ENCODE results near the gene STK16.
A peak's percentile ranks its signal among the peaks of the same experiment; 100 is the strongest.
"Not testable (repeated sequence)": the region's sequence is repeated elsewhere in the genome, so short reads cannot be mapped to it uniquely, and the experiment has no call there.

STK16 gene

GRCh38 chr2:219246559-219246958 is 1.3 kb downstream of the STK16 start:
- no peak for DNase-seq

- peak; percentile 79 for DNase-seq
Measured at GRCh38 chr2:219247678-219248642, 2.7 kb downstream of the STK16 start.

DNA sequence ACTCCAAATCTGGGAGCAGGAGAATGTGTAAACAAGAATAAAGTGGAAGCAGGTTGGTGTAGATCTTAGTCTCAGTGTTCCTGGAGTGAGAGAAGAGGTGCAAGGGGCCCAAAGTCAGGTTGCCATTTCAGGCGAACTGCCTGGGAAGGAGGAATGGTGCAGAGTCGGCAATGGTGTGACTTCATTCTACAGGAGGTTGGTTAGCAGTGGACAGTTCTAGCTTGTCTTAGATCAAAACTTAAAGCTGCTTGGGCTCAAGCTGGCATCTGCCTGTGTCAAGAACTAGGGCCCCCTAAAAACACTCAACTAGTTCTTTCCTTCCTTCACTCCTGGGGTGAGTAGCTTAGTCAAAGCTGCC is 3.5 kb downstream of the STK16 start:
- no peak for DNase-seq

DNA sequence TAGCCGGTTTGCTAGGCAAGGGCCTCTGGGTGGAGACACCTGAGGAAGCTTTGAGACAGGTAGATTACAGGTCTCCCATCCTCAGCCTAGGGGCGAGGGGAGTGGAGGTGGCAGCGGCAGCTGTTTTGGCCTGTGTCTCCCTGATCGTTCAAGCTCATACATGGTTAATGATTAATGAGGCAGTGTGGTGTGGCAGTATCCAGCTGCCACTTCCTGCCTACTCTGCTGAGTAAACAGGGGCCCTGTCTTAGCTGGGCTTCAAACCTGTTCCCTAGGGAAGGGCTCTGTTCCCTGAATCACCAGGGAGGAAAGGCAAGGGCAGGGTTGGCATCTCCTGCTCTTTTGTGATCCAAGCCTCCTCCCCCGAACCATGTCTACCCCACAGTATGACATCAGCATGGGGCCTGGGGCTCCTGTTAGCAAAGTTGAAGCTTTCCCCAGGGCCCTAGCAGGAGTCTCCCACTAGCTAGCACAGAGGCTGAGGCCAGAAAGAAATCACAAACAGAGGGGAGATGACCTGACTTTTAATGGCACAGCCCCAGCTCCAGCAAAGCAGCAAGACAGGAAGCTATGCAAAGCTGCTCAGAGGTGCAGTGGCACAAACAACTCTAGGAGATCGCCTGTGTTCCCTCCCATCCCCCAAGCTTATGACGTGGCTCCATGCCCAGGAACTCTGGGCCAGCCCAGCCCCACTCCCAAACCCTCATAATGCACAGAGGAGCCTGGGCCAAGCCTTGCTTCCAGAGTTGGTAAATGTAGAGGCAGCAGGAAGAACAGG is 4.1 kb downstream of the STK16 start:
- DNase-seq = peak; percentile 86

DNA sequence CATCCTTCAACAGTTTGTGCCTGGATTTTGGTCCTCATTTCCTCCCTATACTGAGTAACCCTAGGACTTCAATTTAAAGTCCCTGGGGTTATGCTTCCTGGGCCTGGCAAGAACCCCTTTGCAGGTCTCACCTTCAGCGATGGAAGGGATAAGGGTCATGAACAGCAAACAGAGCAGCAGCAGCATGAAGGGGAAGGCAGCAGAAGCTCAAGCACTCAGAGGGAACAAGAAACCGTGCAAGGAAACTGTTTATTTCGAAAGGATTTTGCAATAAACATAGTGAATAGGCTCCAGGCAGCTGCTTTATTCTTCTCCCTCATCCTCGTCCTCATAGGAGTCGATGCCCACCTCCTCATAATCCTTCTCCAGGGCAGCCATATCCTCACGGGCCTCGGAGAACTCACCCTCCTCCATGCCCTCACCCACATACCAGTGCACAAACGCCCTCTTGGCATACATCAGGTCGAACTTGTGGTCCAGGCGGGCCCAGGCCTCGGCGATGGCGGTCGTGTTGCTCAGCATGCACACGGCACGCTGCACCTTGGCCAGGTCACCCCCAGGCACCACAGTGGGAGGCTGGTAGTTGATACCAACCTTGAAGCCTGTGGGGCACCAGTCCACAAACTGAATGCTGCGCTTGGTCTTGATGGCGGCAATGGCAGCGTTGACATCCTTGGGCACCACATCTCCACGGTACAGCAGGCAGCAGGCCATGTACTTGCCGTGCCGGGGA is 4.9 kb downstream of the STK16 start:
- DNase-seq = peak; percentile 19

- DNase-seq = no peak
Measured at GRCh38 chr2:219251656-219252055, 6.4 kb downstream of the STK16 start.

DNA sequence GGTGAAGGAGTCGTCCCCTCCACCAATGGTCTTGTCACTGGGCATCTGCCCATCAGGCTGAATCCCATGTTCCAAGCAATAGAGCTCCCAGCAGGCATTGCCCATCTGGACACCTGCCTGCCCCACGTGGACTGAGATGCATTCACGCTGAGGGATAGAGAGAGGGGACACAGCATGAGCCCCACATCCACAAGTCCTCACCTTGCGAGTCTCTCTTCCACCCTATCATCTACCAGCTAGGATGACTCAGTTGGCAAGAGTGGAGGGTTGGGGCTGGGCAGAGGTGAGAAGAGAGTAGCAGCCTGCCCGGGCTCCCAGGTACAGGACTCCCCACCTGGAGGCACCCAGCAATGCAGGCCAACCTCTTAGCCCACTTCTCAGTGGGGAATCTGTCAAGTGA is 6.8 kb downstream of the STK16 start:
- peak; percentile 63 for DNase-seq

DNA sequence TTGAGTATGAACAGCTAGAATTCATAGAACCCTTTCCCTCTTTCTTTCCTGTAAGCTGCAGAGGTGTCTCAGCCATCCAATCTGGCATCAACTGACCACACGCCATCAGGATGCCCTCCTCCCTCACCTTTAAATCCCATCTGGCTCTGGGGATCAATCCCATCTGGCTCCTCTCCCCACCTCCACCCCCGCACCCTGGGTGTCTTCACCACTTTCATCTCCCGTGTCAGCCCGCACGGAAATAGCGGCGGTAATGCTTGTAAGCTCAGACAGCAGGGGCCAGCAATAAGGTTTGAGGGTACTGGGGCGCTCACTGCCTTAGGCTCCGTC is 7.3 kb downstream of the STK16 start:
- peak; percentile 52 for DNase-seq

DNA sequence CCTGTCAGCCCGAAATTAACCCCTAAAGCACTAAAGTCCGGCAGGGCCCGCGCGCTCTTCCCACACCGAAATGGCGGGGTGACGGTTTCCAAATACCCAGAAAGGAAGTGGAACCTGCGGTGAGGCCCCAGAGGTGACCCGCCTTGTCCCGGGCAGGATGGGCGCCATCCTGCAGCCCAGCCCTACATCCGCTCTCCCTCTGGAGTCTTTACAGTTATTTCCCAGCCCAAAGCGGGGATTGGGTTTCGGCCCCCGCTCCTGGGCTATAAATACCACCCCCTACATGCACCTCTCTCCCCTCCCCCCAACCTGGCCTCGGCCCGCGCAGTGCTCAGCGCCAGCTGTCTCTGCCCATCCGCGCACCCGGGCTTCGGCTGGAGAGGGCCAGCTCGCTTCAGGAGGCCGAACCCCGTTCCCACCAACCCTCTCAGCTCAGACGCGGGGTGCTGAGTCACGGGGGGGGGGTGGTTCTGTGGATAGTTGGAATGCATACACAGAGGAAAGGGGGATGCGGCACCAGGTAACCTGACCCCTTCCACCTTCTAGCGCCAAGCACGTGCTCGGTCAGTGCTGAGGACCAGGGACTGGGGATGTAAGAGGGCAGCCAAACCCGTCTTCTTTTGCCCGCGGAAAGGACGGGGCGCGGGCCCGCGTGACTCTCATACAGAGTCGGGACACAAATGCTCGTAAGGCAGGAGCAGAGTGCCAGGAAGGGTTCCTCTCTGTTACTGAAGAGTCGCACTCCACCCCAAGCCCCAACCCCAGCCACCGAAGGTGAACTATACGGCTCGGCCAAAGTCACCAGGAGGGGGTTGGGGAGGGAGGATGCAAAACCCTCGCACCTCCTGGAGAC is 7.8 kb downstream of the STK16 start, which contains the start of gene TUBA4B:
TSS of gene TUBA4B (plus strand) at position 344 of the 853 bp plus-strand sequence. CDS start at position 509, 165 bp downstream.
- peak; percentile 55 for DNase-seq

DNA sequence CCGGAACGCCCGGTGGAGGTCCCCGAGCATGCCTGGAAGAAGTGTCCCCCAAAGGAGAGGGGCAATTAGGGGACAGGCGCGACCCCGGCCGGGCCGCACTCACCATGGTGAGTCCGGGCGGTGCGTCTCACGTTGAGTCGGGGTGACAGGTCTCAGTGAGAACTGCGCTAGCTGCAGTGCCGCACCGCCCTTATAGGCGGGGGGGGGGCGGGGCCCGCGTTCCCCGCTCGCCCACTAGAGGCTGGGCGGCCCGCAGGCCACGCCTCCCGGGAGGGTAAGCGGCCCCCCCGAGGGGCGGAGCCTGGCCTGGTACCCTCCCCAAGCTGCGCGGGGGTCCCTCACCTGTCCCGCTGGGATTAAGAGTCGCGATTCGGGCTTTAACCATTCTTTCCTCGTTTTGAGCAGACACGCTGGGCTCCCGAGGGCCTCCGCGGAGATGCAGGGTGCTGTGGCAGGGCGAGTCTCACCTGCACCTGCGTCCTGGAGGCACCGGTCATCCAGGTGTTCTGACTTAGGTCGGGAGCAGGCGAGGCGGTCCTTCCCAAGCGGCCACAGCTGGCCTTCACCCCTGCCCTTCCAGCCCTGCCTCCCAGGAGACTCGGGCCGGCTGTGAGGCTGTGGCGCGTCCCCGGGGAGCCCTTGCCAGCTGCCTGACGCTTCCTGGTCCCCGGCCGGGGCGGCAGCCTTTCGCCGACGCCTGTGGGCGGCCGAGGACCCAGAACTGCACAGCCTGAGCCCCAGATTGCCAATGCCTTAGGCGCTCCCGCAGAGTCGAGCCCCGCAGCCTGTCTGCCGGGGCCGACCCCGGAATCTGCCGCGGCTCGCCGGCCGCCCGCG is 8.7 kb downstream of the STK16 start, which contains the start of gene TUBA4A:
TSS of gene TUBA4A (minus strand) at position 166 of the 837 bp plus-strand sequence. CDS start at position 106, 60 bp downstream.
- peak; percentile 96 for DNase-seq

- DNase-seq = peak; percentile 39
Measured at GRCh38 chr2:219254590-219255201, 9.4 kb downstream of the STK16 start.

DNA sequence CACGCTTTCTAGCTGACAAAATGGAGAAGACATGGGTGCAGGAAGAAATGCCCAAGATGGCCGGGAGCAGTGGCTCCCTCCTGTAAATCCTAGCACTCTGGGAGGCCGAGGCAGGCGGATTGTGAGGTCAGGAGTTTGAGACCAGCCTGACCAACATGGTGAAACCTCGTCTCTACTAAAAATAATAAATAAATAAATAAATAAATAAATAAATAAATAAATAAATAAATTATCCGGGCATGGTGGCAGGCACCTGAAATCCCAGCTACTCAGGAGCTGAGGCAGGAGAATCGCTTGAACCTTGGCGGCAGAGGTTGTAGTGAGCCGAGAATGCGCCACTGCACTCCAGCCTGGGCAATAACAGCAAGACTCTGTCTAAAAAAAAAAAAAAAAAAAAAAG is 13.7 kb downstream of the STK16 start:
- DNase-seq = not testable (repeated sequence)

DNA sequence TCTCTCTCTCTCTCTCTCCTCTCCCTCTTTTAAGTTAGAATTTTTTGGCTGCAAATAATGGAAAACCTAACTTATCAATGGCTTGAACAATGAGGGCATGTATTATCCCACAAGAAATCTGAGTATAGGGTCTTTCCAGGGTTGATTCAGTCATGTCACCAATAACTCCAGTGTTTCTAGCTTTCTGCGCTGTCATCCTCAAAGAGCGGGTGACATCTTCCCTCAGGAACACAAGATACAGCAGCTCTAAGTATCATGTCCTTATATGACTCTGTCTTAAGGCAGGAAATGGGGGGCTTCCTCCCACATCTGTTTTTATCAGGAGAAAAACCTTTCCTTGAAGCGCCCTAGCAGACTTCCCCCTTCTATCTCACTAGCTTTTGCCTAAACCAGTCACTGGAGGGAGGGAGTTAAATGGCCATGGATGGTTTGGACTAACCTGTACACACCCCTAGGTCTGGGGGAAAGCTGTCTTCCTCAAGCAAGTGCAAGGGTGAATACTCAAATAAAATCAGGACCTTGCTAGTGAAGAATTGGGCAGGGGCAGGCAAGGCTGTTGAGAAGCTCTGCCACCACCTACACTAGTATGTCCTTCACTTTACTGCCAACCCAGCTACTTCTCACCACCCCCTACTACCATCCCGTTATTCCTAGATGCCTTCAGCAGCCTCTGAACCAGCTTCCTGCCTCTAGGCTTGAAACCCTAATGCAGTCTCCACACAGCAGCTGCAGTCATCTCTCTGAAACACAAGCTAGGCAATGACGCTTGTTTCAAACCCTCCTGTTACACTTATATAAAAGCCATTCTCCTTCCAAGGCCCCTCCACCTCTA is 16.0 kb downstream of the STK16 start:
- no peak for DNase-seq

DNA sequence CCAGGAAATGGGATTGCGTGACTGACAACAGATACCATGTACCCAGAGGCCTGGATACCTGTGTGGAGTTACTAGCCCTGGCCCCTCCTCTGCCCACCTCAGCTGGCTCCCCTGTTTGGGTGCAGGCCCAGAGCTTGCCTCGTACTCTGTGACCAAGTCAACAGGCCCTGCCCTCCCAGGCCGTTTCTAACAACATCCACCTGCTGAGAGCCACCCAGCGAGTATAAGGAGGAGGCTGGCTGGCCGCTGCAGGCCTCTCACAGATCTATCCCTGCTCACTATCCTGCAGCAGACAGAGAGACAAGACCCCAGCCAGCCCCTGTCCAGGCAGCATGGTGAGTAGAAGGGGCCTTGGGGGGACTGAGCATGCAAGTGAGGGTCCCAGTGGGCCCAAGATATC is 21.0 kb downstream of the STK16 start:
- DNase-seq = no peak

DNA sequence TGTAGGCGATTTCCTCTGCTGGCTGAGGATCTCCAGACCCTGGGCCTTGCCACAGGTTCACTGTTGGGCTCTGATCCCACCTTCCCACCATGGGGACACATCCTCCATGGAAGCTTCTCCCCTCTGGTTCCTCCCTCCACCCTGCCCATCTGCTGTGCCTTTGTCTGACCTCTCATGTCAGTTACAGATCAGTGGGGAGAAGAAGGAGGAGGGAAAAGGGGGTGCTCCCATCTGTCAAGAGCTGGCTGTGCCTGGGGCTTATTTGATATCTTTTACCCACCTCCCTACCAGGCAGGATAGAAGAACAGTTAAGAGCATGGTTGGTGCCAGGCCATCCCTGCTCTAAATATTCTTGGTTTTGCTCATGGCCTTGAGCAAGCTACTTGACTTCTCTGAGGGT is 21.6 kb downstream of the STK16 start:
- DNase-seq = no peak

GRCh38 chr2:219268294-219268693 is 23.0 kb downstream of the STK16 start:
- DNase-seq = no peak

DNA sequence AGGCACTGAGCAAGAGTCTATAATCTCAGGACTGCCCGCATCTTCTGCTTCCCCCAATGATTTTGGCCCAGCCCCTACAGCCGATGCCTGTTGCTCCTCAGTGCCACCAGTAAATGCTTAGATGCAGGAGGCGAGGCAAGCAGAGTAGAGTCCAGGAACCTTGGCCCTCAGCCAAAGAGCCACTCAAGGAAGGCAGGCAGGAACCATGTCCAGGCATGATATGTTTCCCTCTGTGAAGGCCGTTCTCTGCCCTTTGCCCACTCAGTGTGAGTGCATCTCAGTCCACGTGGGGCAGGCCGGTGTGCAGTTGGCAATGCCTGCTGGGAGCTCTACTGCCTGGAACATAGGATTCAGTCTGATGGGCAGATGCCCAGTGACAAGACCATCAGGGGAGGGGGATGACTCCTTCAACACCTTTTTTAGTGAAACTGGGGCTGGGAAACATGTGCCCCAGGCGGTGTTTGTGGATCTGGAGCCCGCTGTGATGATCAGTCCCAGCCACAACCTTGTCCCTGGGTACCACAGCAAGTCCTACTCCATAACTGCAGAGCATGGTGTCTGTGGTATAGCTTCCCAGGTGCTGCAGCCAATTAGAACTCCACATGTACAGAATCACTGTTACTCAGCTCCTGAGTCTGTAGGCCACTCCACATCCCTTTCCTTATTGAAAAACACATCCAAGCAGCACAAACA is 24.2 kb downstream of the STK16 start:
- no peak for DNase-seq

GRCh38 chr2:219270055-219270372 is 24.7 kb downstream of the STK16 start:
- DNase-seq = no peak

GRCh38 chr2:219271021-219271420 is 25.7 kb downstream of the STK16 start:
- no peak for DNase-seq
